ENCODE results near the gene NEK6.
"Not testable (repeated sequence)": the region's sequence is repeated elsewhere in the genome, so short reads cannot be mapped to it uniquely, and the experiment has no call there.

Gene NEK6

DNA sequence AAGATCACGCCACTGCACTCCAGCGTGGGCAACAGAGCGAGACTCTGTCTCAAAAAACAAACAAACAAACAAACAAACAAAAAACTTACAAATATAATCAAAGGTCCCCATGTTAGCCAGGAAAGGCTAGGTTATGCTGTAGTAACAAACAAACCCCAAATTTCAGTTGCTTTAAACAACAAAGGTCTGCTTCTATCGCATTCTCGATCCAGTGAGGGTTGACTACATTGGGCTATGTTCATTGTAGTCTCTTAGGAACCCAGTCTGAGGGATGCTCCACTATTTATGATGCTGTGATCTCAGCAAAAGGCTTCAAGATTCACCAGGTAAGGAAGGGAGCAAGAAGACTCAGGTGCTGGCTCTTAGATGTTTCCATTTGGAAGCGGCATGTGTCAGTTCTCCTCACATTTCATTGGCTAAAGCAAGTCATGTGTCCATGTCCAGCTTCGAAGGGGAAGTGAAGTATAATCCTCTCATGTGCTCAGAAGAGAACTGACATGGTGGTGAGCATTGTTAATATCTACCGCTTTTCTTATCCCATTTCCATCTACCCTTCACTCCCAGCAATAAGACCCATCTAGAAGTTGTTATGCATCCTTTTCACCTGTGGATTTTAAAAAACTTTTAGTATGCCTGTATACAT lies 26.5 kb upstream of the NEK6 start:
- DNase-seq: no peak

DNA sequence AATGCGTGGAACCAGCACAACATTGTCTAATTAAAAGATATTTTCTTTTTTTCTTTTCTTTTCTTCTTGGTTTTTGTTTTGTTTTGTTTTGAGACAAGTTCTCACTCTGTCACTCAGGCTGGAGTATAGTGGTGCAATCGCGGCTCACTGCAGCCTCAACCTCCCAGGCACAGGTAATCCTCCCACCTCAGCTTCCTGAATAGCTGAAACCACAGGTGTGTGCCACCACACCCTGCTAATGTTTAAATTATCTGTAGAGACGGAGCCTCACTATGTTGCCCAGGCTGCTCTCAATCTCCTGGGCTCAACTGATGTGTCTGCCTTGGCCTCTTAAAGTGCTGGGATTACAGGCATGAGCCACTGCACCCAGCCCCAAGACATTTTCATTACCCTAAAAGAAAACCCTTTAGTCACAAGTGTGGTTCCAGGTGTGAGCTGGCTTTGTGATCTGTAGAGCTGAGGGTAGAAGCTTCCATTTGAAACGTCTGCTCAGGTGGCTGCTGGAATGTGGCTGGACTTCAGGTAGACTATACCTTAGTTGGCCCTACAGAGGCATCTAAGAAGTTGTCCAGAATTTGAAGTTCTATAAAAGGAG lies 19.1 kb upstream of the NEK6 start:
- DNase-seq: no peak

DNA sequence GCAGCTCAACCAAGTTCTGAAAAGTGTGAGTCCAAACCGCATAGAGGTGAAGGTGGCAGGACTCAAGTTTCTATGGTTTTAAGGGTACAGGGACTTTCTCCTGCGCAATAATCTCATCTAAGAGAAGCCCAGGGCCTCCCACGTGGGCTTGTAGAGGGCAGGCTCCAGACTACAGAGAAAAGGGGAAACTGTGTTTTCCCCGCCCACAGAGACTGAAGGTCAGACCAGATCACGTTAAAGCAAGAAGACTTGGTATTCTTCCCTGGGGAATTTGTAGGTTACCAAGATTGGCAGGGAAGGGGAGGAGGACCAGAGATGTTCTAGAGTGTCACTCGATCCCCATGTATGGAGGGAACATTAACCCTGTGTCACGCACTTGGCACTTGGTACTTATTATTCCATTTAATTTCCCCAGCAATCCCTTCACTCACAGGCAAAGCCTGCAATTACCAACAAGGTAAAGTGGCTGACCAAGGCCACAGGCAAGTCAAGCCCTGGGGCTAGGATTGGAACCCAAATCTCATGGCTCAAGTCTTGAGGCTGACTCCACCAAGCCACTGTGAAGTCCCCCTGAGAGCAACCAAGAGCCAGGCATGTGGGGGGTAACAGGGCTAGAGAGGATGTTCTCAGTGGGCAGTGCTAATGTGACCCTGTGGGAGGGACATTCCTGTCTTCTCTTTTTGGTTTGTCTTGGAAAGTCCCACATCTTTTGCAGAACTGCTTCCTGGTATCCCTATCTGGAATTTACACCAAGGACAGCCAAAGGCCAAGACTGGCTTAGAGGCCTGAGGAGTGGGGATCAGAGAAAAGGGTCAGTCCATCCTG lies 18.3 kb upstream of the NEK6 start:
- DNase-seq: no peak

DNA sequence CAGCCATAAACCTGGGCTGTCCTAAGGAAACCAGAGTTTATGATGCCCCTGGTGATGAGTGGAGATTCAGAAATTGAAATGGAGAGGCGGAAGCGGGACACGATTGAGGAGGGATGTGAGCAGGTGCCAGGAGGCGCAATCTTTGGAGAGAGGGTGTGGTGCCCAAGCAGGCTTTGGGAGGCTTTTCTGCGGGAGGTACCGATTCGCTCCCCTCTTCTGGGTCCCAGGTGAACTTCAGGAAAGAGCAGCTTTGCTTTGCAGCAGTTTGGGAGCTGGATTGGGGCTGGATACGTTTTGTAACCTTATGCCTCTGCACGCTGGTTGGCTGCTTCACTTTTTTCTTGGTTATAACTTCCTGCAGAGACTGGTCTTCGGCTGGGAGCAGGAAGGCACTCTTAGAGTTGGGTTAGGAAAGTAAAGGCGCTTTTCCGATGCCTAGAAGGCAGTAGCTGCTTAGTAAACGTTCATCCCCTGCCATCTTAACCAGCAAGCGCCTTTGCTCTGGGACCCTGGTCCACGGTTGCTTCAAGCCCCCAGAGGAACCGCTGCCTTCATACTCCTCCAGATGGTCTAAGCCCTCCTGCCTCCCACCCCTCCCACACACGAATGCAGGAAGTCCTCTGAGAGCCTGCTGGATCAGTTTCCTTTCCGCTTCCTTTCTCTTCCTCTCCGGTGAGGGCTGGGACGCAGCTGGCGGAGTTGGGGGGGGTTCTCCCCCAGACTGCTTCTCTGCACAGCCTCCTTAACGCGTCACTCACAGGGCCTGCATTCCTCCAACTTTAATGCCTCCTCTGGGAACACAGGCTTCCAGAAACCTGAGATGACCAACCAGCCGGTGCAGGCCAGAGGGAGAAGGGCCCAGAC lies 15.2 kb upstream of the NEK6 start:
- DNase-seq: no peak

DNA sequence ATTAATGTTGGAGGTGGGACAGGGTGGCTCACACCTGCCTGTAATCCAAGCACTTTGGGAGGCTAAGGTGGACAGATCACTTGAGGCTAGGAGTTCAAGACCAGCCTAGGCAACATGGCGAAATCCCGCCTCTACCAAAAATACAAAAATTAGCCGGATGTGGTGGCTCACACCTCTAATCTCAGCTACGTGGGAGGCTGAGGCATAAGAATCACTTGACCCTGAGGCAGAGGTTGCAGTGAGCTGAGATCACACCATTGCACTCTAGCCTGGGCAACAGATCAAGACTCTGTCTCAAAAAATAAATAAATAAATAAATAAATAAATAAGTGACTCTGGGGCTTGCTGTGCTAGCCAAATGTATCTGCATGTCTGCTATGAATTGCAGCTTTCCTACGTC lies 10.4 kb upstream of the NEK6 start:
- not testable (repeated sequence) for DNase-seq

DNA sequence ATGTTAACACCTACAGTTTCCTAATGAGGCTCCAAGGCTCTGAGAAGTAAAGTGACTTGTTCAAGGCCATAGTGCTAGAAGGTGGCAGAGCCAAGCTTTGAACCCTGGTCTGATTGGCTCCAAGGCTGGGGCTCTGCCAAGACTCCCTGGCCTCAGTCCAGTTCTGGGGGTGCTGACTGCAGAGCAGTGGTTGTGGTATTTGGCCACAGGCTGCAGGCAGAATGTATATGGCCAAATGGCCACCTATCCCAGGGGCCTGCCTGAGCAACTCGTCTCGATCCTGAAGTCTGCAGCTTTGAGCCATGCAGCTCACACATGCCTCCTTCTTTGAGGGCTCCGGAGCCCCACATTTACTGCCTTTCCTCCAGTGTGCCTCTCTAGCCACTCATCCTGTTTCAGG lies 9.7 kb upstream of the NEK6 start:
- DNase-seq: no peak

DNA sequence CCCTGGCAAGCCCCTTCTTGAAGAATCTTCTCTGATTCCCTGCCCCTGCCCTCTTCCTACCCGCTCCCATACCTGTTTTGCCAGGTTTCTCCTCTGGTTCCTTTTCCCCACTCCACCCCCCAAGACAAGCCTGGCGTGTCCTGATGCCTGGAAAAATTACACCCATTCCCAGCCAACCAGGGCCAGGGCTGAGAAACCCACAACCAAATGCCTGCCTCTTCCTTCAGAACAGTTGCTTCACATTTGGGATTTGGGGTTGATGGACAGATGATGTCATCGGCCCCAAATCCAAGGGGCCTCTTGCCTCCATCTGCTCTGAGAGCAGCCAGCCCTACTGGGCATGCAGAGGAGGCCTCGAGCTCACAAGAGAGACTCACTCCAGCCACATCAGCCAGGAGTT lies 8.8 kb upstream of the NEK6 start:
- DNase-seq: no peak

DNA sequence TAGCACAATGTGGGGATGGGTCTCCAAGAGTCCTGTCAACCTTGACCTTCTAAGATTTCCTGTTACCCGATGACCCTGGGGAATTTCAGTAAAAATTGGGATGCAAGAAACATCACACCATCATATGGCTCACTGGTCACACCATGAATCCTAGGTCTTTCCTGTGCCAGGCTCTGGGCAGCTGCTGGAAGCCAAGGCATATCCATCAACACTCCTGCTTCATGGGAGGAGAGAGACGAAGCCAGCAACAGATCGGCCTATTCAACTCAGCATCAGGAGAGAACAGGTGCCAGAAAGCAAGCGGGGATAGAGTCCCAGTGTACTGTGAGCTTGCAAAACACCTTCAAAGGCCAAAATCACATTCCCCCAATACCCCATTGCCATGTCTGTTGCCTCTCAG lies 6.5 kb upstream of the NEK6 start:
- DNase-seq: no peak

DNA sequence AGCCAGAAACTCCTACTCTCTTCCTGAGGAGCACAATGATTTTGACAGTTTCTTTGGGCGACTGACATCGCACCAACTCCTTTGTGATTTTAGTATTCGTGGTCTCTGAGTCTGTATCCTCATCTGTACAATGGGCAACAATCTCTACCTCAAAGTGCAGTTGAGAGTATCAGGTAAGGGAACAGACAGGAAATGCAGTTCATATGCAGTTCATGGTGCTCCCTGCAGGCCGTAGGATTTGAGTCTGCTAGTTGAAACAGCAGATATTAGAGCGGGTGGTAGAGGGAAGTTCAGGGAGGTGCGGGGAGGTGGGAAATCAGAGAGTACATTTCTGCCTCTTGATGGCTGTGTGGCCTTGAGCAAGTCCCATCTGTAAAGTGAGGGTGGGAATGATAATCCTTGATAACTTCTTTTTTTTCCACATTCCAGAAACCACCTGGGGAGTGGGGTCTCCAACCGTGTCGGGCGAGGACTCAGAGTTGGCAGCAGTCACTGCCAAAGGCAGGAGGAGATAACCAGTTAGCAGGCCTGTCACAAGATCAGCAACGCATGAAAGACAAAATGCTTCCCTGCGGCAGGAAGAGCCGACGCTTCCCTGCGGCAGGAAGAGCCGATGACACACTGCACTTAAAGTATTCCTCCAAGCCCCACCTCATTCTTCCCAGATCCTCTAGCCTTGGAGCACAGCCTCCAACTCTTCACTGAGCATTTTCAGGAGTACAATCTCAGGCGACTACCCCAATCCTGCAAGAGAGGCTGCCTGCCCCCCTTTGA lies 6.0 kb upstream of the NEK6 start:
- DNase-seq: no peak

DNA sequence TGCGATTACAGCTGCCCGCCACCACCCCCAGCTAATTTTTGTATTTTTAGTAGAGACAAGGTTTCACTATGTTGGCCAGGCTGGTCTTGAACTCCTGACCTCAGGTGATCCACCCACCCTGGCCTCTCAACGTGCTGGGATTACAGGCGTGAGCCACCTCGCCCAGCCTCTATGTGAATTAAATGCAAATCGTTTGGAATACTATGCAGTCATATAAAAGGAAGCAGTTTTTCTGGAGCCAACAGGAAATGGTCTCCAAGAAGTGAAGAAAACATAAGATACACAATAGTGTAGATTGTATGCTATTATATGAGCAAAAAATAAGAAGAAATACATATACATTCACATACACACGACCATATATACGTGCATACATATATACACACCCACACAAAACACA lies 4.9 kb upstream of the NEK6 start:
- DNase-seq: not testable (repeated sequence)

DNA sequence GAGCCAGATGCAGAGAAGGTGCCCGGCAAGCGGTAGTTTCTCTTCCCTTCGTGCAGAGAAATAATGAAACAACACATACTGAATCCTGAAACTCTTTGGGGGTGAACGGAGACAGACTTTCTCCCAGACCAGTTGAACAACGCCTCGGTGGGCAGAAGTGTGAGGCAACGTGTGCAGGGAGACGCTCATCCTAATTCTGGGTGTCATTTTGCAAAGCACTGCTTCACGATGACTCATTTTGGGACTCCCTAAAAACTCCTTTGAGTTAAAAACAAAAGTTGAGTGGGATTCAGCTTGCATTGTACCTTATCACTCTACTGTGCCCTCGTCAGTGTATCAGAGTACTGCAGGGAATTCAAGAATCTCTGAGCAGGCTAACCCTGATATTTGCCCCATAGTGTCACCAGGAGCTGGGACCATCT lies 3.5 kb upstream of the NEK6 start:
- no peak for DNase-seq

DNA sequence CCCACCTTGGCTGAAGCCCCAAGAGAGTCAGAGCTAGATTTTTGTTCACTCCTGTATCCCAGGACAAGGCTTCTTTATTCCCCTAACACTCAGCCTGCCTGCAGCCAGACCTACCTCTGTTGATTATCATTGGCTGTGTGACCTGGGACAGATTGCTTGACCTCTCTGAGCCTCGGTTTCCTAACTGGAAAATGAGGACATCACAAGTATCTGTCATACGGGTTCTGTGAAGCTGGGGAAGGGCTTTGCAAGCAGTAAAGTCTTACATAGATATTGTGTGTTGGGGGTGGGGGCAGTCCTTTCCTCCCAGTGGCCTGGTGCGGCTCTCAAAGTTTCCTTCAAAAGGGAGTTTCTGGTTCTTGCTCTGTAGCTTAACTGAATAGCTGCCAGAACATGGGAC lies 2.5 kb upstream of the NEK6 start:
- DNase-seq: no peak

DNA sequence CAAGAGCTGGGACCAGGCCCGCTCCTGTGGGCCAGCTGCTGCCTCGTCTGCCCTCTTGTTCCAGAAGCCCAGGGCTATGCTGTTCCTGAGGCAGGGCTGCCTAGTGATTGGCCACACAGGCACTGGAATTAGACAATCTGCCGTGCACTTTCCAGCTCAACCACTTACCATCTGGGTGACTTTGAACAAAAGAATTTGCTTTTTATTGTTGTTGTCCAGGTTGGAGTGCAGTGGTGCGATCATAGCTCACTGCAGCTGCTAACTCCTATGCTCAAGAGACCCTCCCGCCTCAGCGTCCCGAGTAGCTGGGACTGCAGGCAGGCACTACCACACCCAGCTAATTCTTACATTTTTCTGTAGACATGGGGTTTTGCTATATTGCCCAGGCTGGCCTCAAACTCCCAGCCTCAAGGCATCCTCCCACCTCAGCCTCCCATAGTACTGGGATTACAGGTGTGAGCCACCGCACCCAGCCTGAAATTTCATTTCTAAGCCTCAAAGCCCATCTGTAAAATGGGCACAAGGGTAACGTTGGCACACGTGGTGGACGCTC lies 1.2 kb upstream of the NEK6 start:
- no peak for DNase-seq

DNA sequence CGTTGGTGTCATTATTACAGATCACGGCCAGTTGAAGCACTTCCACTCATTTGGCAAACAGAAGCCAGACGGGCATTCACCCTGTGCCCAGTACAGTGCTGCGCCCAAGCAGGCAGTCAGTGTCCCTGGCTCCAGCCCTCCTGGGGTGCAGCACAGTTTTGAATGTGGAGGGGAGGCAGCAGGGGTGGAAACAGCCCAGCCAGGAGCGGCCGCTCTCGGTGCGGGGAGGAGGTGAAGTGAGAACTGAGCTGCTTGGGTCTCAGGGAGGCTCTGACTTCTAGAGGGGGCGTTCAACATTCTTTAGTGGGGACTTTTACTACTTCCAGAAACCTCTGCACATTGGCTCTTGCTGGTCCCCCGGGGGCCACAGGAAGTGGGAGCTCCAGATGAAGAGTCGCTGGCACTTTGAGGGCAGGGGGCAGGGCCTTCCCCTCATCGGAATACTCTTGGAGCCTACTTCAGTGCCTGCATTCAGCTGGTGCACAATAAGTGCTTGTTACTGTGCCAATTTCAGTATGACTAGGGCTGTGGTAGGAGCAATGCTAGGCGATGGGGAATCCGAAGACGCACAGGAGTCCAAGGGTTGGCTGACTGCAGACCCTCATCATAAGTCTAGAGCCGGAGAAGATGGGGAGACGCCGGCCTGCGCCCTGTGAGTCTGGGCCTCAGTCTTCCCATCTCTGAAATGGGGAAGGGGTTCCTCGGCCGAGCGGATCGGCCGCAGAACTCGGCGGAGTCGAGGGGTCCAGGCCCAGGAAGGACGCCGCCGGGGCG lies 492 bp upstream of the NEK6 start:
- DNase-seq: no peak

DNA sequence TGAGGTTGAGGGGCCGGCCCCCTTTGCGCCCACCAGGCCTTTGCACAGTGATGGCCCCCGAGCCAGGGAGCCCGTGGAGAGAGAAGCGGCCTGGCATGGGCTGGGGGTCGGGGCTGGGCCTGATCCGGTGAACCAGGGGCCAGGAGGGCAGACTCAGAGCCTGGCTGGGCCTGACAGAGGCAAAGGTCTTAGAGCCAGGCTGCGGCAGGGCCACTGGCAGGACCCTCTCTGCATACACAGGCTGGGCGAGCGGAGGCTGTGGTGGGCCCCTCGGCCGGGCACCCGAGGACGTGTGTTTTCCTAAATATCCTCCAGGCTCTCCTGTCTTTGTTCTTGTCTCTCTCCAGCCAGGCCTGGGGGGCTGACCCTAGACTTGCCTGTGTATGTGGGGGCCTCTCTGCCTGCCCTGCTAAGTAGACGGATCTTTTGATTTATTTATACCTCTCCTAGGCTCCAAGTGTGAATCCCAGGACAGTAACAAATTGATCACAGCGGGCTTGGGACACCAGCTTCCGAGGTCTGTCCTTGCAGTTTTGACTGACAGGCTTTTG lies 933 bp downstream of the NEK6 start:
- DNase-seq: no peak

DNA sequence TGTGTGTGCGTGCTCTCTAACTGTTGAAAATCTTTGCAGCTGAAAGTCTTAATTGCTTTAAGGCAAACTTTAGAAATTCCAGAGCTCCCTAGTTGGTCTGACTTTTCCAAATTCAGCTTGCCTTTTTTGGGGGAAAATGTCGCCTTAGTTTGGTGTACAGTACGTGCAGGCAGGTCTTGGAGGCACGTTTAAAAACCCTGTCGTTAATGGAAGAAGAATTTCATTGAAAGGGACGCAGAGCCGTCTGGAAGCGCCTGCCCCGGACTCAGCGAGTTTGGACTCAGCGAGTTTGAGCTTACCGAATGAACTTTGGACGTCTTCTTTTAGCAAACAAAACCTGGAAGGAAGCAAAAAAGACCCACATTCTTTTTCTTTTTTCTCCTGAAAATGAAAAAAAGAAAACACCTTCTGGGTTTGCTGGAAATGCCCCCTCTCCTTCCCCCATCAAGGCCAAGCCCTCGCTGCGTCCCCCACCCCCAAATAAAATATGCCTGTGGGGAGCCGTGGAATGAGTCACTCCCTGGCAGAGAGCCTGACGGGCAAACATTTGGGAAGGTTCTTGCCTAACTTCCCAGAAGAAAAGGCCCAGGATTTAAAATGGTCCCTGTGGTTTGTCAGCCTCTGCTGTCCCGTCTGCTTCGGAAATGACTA lies 1.5 kb downstream of the NEK6 start:
- DNase-seq: no peak

DNA sequence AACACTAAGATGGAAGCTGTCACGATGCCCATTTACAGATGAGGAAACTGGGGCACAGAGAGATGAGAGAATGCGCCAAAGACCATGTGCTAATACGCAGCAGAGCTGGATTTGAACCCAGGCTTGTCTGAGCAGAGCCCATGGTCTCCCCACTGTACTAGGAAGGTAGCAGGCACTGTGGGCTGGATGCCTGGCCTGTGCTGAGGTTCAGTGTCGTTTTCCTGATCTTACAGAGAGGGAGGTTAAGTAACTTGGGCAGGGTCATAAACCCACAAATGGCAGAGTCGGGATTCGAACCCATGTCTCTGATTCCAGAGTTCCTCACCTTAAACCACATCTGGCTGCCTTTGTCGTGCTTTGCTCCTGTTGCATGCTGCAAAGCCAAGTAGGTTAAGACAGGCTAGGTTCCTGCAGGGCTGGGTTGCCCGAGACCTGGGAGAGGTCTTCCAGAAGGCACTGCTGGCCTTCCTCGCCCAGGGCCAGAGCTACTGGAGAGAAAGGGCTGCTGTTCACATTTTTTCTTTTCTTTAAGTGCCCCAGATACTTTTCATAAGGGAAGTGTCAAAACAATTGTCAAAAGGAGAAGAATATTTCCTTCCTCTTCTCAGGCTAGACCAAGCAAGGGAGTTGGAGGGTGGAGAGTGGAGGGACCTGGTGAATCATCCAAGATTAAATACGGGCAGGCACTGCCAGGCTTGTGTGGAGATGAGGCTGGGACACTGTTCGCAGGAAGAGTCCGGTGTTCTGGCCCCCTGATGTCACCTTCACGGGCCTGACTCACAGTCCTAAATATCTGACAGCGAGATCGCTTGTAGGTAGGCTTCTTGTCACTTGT lies 3.2 kb downstream of the NEK6 start:
- DNase-seq: no peak

DNA sequence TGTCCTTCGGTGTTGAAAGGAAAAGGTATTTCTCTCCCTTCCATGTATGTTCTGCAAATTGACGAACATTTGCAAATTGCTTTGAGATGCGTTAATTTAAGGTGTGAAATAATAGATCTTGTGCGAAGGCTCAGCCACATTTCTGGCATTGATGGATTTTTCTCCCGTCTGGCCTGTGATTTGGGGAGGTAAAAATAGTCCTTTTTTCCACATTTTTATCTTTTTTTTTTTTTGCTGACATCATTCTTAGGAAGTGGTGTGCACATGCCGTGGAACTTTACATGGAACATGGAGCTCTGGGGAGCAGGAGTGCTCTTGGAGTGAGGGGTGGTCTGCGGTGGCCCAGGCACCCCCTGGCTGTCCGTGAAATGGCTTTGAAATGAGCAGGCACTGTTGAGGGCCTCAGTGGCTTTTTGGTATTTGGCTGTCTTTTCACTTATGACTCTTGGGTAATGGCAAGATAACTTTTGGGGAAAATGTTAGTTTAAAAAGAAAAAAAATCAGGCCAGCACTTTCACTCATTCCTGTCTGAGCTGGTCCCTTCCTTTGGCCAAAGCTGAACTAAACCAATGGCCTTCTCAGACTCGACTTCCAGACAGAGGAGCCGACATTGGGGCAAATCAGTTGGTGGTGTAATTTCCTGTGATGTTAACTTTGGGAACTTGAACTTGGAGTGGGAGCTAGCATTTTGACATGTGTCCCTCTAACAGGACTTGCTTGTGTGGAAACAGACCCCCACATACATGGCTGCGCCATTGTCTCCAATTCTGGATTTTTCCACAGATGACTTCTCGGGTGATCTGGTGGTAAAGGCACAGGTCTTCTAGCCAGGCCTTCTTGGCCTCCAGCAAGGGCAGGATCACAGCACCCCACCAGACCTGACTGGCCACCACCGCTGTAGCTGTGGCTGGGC lies 4.2 kb downstream of the NEK6 start:
- no peak for DNase-seq

DNA sequence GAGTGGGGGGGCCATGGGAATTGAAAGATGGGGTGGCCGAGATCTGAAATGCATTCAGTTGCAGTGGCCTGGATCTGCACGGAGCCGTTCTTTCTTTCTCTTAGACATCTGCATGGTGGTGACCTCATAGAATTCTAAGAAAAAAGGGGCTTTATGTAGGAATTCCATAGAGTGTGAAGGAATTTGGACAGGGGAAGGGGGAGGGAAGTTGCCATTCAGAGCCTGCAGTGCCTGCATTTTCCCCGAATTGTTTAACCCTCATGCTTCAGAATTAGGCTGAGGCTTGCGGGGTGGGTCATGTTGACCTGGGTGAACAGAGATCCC lies 4.9 kb downstream of the NEK6 start:
- DNase-seq: no peak
